Mesangial cell (primary cell): Measurements from ENCODE around the gene SULT2A1. TPM values are rescaled to one million over a fixed set of nuclear protein-coding genes. Genes with fewer than 3 reads are reported as not detected.

Source experiments
- total RNA-seq: library from RNA; depleted of rRNA; stranded (reverse); fragments of >200 nt; gene quantifications from 2 replicates; pipeline ENCODE4 v1.2.3, GENCODE V29; 2015

Gene SULT2A1
- total RNA-seq: not detected in 2 replicates

GRCh38 chr19:47886010-47886559 lies at the start of gene SULT2A1:
SULT2A1 (minus strand) TSS chr19:47886315; CDS start chr19:47886257, 58 bp downstream.

GRCh38 chr19:47858646-47859285 lies 27.3 kb downstream of the SULT2A1 start, which contains the start of gene TPRX2:
TPRX2 (plus strand) TSS chr19:47859235; CDS start chr19:47859247, 12 bp downstream.

DNA sequence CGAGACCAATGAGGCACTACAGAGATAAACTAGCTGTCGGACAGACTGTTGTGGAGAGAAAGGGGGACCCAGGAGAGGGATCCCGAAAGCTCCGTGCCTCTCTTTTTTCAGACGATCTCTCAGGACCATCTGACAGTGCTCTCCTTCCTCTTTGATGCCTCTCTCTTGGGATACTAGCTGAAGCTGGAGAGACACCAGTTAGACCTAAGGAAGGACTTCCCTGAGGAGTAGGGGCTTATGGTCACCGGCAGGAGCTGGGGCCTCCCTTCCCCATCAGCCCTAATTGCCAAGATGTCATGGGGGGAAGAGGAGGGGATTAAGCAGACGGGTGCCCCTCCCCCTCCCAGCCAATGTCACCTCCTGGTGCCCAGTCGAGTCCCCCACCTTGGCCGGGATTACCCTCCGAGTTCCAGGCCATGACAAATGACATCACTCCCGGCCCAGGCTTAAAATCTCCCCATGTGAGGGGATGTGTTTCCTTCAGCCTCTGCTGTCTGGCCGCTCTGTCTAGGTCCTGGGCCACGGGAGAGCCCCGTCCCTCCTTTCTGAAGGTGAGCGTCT lies 64.6 kb downstream of the SULT2A1 start, which contains the start of gene CRX:
TSS of gene CRX (plus strand) at position 478 of the 561 bp plus-strand sequence. CDS start 12,507 bp downstream, outside the sequence.

Other genes with a start within 250 kb of the SULT2A1 start
- gene EHD2, start 172.9 kb downstream of the SULT2A1 start, total RNA-seq: 125 and 161 TPM in 2 replicates
- 112 and 234 TPM in 2 replicates for gene NOP53, start 140.8 kb downstream of the SULT2A1 start, total RNA-seq
- gene SELENOW, start 107.6 kb downstream of the SULT2A1 start, total RNA-seq: 227 and 272 TPM in 2 replicates
- not detected in 2 replicates for gene TPRX1, start 81.8 kb downstream of the SULT2A1 start, total RNA-seq
- gene CRX, start 64.4 kb downstream of the SULT2A1 start, total RNA-seq: not detected in 2 replicates
- not detected in 2 replicates for gene TPRX2, start 27.1 kb downstream of the SULT2A1 start, total RNA-seq
- not detected in 2 replicates for gene BSPH1, start 105.9 kb upstream of the SULT2A1 start, total RNA-seq
- gene ELSPBP1, start 108.3 kb upstream of the SULT2A1 start, total RNA-seq: not detected in 2 replicates
- gene CABP5, start 157.8 kb upstream of the SULT2A1 start, total RNA-seq: not detected in 2 replicates
- gene PLA2G4C, start 224.5 kb upstream of the SULT2A1 start, total RNA-seq: 1.1 and 7.0 TPM in 2 replicates